Measurements from ENCODE around the gene KCTD21.

Gene KCTD21

GRCh38 chr11:78138694-78139421 is 49.6 kb downstream of the KCTD21 start:
- peak; percentile 34 to 46 for DNase-seq

- no peak for DNase-seq
Observed at GRCh38 chr11:78138291-78138690, 50.1 kb downstream of the KCTD21 start.

DNA sequence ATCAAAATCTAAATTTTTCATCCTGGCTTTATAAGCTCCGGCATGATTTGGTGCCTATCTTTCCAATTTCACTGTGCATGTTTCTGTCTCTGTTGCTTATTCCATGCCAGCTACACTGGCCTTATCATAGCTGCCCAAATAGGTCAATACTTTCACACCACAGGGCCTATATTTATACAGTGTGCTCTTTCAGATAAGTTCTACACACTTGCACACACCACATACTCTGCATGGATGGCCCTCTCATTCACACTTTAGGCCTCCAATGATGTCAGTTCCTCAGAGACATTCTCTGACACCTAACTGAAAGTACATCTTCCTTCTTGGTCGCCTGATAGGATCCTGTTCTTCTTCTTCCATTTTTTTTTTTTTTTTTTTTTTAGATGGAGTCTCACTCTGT is 56.0 kb downstream of the KCTD21 start:
- no peak for DNase-seq

- no peak for DNase-seq
Observed at GRCh38 chr11:78131956-78132355, 56.5 kb downstream of the KCTD21 start.

- DNase-seq: no peak
Observed at GRCh38 chr11:78127403-78127802, 61.0 kb downstream of the KCTD21 start.

All from activated CD4-positive, alpha-beta T cell treated with anti-CD3 and anti-CD28 coated beads, Interleukin-2, amount 50 U/mL, for 4 hours (primary cell).